Hematopoietic multipotent progenitor cell treated with erythropoietin and hydrocortisone succinate and interleukin-3 and kit ligand, for 17 days (in vitro differentiated cells): ENCODE data around the gene ITGA1.

Source experiments
- DNase-seq: peaks from one replicate; pipeline ENCODE4 v3.0.0-alpha.2; 2015; ENCODE audit warnings: low spot score

ITGA1 gene

GRCh38 chr5:52772668-52773067 is 15.0 kb upstream of the ITGA1 start:
- DNase-seq = no peak

- DNase-seq = no peak
Observed at GRCh38 chr5:52773342-52773741, 14.4 kb upstream of the ITGA1 start.

- no peak for DNase-seq
Observed at GRCh38 chr5:52774005-52774410, 13.7 kb upstream of the ITGA1 start.

GRCh38 chr5:52776116-52776515 is 11.6 kb upstream of the ITGA1 start:
- DNase-seq = no peak

GRCh38 chr5:52777186-52777585 is 10.5 kb upstream of the ITGA1 start:
- no peak for DNase-seq

GRCh38 chr5:52778781-52779180 is 8.9 kb upstream of the ITGA1 start:
- DNase-seq = no peak

- no peak for DNase-seq
Observed at GRCh38 chr5:52779213-52779612, 8.5 kb upstream of the ITGA1 start.

- no peak for DNase-seq
Observed at GRCh38 chr5:52783226-52783959, 4.3 kb upstream of the ITGA1 start.

GRCh38 chr5:52784737-52785136 is 3.0 kb upstream of the ITGA1 start:
- DNase-seq = no peak

GRCh38 chr5:52786391-52786790 is 1.3 kb upstream of the ITGA1 start:
- no peak for DNase-seq

- DNase-seq = no peak
Observed at GRCh38 chr5:52786949-52787599, 642 bp upstream of the ITGA1 start.

- no peak for DNase-seq
Observed at GRCh38 chr5:52788505-52788821, 747 bp downstream of the ITGA1 start.

- DNase-seq = no peak
Observed at GRCh38 chr5:52789378-52789777, 1.7 kb downstream of the ITGA1 start.

GRCh38 chr5:52789851-52790250 is 2.1 kb downstream of the ITGA1 start:
- no peak for DNase-seq

GRCh38 chr5:52791366-52791765 is 3.6 kb downstream of the ITGA1 start:
- DNase-seq = no peak

GRCh38 chr5:52794519-52794918 is 6.8 kb downstream of the ITGA1 start:
- no peak for DNase-seq

GRCh38 chr5:52796031-52796430 is 8.3 kb downstream of the ITGA1 start:
- no peak for DNase-seq

- no peak for DNase-seq
Observed at GRCh38 chr5:52796516-52797103, 8.9 kb downstream of the ITGA1 start.

GRCh38 chr5:52798938-52799337 is 11.2 kb downstream of the ITGA1 start:
- DNase-seq = no peak

- DNase-seq = no peak
Observed at GRCh38 chr5:52799358-52799982, 11.8 kb downstream of the ITGA1 start.

GRCh38 chr5:52799983-52800393 is 12.3 kb downstream of the ITGA1 start:
- DNase-seq = peak; percentile 92

- peak; percentile 69 for DNase-seq
Observed at GRCh38 chr5:52800394-52801213, 12.9 kb downstream of the ITGA1 start.
